KMS-11 (cell line): Measurements from ENCODE around the gene NUP188.

ENCODE experiments used
- H2AFZ ChIP-seq: fragments of 200-600 bp; sonication (generic); 2 replicates; pipeline ENCODE4 v1.6.1; 2016; ENCODE audit warnings: antibody characterized with exemption, mixed run types, low read depth
- H3K27ac ChIP-seq: fragments of 200-600 bp; sonication (generic); 2 replicates; pipeline ENCODE4 v1.6.1; 2016; ENCODE audit warnings: mild to moderate bottlenecking, mixed run types
- H3K27me3 ChIP-seq: fragments of 200-600 bp; sonication (generic); 2 replicates; pipeline ENCODE4 v1.6.1; 2017; ENCODE audit warnings: mild to moderate bottlenecking, low read depth, mixed run types, moderate library complexity; ENCODE audit not compliant: insufficient read depth
- H3K36me3 ChIP-seq: fragments of 200-600 bp; sonication (generic); 2 replicates; pipeline ENCODE4 v1.6.1; 2017; ENCODE audit warnings: mild to moderate bottlenecking, mixed run types; ENCODE audit not compliant: insufficient read depth
- H3K4me1 ChIP-seq: fragments of 200-600 bp; sonication (generic); 2 replicates; pipeline ENCODE4 v1.6.1; 2016; ENCODE audit warnings: mild to moderate bottlenecking, low read depth, mixed run types; ENCODE audit not compliant: poor library complexity, severe bottlenecking
- H3K4me2 ChIP-seq: fragments of 200-600 bp; sonication (generic); 2 replicates; pipeline ENCODE4 v1.7.0; 2016; ENCODE audit warnings: mild to moderate bottlenecking, mixed run types
- H3K4me3 ChIP-seq: fragments of 200-600 bp; sonication (generic); IDR thresholded peaks from 2 replicates; pipeline ENCODE4 v1.6.1; 2017; ENCODE audit warnings: low read depth, low read length, mixed read lengths; ENCODE audit not compliant: insufficient read depth
- H3K79me2 ChIP-seq: fragments of 200-600 bp; sonication (generic); 2 replicates; pipeline ENCODE4 v1.6.1; 2016; ENCODE audit warnings: low read depth, mixed run types; ENCODE audit not compliant: insufficient read depth
- H3K9ac ChIP-seq: fragments of 200-600 bp; sonication (generic); 2 replicates; pipeline ENCODE4 v1.6.1; 2016; ENCODE audit warnings: mild to moderate bottlenecking, mixed run types
- H4K20me1 ChIP-seq: fragments of 200-600 bp; sonication (generic); 2 replicates; pipeline ENCODE4 v1.6.1; 2016; ENCODE audit warnings: mild to moderate bottlenecking, mixed run types; ENCODE audit not compliant: insufficient read depth
- TF ChIP-seq, protein P1 (sequence below): fragments of 200-600 bp; sonication (generic); conservative IDR thresholded peaks from 2 replicates; pipeline ENCODE4 v1.6.1; 2017; ENCODE audit warnings: low read depth, mild to moderate bottlenecking, antibody characterized with exemption, low read length, moderate library complexity, mixed read lengths

The NUP188 gene

DNA sequence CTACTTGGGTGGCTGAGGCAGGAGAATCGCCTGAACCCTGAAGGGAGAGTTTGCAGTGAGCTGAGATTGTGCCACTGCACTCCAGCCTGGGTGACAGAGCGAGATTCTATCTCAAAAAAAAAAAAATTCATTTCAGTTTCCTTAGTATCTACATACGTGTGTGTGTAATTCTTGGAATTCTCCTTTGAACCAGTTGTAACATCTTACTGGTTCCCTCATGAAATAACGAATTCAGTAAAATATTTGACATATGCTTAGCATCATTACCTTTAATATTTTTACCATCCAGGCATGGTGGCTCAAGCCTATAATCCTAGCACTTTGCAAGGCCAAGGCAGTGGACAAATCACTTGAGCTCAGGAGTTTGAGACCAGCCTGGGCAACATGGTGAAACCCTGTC lies 17.9 kb upstream of the NUP188 start:
- TF ChIP-seq, protein P1, sequence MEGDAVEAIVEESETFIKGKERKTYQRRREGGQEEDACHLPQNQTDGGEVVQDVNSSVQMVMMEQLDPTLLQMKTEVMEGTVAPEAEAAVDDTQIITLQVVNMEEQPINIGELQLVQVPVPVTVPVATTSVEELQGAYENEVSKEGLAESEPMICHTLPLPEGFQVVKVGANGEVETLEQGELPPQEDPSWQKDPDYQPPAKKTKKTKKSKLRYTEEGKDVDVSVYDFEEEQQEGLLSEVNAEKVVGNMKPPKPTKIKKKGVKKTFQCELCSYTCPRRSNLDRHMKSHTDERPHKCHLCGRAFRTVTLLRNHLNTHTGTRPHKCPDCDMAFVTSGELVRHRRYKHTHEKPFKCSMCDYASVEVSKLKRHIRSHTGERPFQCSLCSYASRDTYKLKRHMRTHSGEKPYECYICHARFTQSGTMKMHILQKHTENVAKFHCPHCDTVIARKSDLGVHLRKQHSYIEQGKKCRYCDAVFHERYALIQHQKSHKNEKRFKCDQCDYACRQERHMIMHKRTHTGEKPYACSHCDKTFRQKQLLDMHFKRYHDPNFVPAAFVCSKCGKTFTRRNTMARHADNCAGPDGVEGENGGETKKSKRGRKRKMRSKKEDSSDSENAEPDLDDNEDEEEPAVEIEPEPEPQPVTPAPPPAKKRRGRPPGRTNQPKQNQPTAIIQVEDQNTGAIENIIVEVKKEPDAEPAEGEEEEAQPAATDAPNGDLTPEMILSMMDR, result no peak
- no peak overlapping the region for H2AFZ ChIP-seq
- H3K27ac ChIP-seq, result no peak overlapping the region
- no peak overlapping the region for H3K4me2 ChIP-seq
- H3K4me1 ChIP-seq, result no peaks in the 10 kb centered on the region
- no peaks in the 10 kb centered on the region for H3K27me3 ChIP-seq
- no peaks in the 10 kb centered on the region for H3K36me3 ChIP-seq
- H3K9ac ChIP-seq, result no peak overlapping the region
- no peaks in the 10 kb centered on the region for H4K20me1 ChIP-seq
- no peaks in the 10 kb centered on the region for H3K79me2 ChIP-seq
- no peak overlapping the region for H3K4me3 ChIP-seq

DNA sequence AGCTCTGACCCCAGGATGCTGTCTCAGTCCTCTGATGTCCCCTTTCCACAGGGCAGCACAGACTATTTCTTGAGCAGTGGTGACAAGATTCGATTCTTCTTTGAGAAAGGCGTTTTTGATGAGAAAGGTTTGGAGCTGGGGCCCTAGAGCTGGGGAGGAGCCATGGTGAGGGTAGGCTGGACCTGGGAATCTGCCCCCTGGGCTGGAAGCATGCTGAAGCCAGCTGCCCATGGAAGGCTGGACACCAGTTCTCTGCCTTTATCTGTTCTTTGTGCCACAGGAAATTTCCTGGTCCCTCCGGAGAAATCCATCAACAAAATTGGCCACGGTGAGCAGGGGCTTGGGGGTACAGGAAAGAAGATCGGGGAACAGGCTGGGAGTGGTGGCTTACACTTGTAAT lies 13.8 kb upstream of the NUP188 start:
- Histone ChIP-seq H3K9ac (no peak overlapping the region), H3K27me3 (no peaks in the 10 kb centered on the region), H3K36me3 (no peaks in the 10 kb centered on the region), H4K20me1 (no peaks in the 10 kb centered on the region), H3K4me2 (no peak overlapping the region), H3K79me2 (no peaks in the 10 kb centered on the region), H3K4me3 (no peak overlapping the region), H2AFZ (no peak overlapping the region), H3K4me1 (no peaks in the 10 kb centered on the region), H3K27ac (no peak overlapping the region)
- TF ChIP-seq, protein P1, result no peak

DNA sequence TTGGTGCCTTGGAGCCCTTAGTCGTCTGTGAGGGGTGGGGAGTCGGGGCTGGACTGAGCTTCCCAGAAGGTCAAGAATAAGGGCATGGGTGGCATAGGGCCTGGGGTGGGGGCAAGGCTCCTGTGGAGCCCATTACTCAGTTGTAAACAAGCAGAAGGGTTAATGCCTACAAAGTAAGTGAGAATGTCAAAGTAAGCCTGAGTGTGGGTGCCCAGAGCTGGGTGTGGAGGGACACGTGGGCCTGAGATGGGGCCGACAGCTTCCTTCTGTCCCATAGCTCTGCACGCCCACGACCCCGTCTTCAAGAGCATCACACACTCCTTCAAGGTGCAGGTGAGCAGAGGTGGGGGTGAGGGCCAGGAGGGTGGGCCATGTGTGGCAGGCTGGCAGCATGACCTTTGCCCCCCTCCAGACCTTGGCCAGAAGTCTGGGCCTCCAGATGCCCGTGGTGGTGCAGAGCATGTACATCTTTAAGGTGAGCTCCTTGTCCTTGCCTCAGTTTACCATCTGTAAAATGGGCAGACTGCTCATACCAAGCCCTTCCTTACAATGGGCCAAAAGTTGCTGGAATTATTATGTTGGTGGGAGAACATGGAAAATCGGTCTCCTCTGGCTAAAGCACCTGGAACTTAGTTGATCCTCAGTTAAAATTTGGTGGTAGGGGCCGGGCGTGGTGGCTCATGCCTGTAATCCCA lies 11.2 kb upstream of the NUP188 start:
- TF ChIP-seq, protein P1, result no peak
- no peak overlapping the region for H3K9ac ChIP-seq
- no peak overlapping the region for H2AFZ ChIP-seq
- no peaks in the 10 kb centered on the region for H3K4me1 ChIP-seq
- H3K27ac ChIP-seq, result no peak overlapping the region
- H3K4me2 ChIP-seq, result no peak overlapping the region
- H3K36me3 ChIP-seq, result no peaks in the 10 kb centered on the region
- H3K27me3 ChIP-seq, result no peaks in the 10 kb centered on the region
- no peaks in the 10 kb centered on the region for H4K20me1 ChIP-seq
- no peaks in the 10 kb centered on the region for H3K79me2 ChIP-seq
- no peak overlapping the region for H3K4me3 ChIP-seq

DNA sequence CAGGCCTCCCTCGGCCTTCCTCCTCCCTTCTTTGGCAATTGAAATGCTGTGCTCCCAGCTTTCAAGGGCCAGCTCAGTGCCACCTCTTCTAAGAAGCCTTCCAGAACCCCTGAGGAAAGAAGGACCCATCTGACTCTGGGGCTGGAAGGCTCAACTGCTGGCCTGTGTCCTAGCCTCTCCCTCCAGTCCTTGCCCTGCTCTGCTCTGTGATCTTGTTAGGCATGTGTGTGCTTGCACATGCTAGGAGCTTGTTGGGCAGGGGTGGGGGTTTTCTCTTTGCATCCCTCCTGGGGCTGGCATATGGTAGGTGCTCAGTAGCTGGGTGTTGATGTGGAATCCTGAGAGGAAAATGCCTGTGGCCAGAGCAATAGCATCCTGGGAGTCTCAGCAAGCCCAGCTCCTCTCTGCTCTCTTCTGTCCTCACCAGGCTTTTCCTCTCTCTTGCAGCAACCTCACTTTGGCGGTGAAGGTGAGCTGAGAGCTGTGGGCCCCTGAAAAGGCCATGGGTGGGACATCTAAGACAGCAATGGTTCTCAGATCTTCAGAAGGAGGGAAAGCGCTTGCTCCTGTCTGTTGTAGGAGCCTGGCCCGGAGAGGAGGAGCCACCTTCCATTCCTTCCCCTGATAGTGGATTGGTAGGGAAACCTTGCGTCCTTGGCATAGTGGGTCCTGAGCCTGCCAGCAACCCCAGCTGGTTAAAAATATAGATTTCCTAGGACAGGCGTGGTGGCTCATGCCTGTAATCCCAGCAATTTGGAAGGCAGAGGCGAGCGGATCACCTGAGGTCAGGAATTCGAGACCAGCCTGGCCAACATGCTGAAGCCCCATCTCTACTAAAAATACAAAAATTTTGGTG lies 10.0 kb upstream of the NUP188 start:
- Histone ChIP-seq H3K4me1 (no peaks in the 10 kb centered on the region), H4K20me1 (no peaks in the 10 kb centered on the region), H3K36me3 (no peaks in the 10 kb centered on the region), H3K4me3 (no peak overlapping the region), H3K27me3 (no peaks in the 10 kb centered on the region), H3K4me2 (no peak overlapping the region), H3K9ac (no peak overlapping the region), H3K79me2 (no peaks in the 10 kb centered on the region), H3K27ac (no peak overlapping the region), H2AFZ (no peak overlapping the region)
- TF ChIP-seq, protein P1, result no peak
